GM12873 (cell line): ENCODE data around the gene OLFML2A.

Experiments
- CTCF ChIP-seq: IDR thresholded peaks from 2 replicates; pipeline ENCODE4 v1.5.1; 2012; ENCODE audit warnings: low read depth, mild to moderate bottlenecking, moderate library complexity, low read length, control low read depth; ENCODE audit not compliant: insufficient read depth; ENCODE audit errors: missing control alignments

OLFML2A gene

GRCh38 chr9:124820698-124821623, 44.0 kb downstream of the OLFML2A start:
- TF ChIP-seq CTCF: no peak

- no peak for TF ChIP-seq CTCF
Observed at GRCh38 chr9:124828489-124829333, 51.8 kb downstream of the OLFML2A start.

GRCh38 chr9:124829334-124829669, 52.4 kb downstream of the OLFML2A start:
- TF ChIP-seq CTCF: no peak

GRCh38 chr9:124830593-124830992, 53.7 kb downstream of the OLFML2A start:
- TF ChIP-seq CTCF: no peak

- no peak for TF ChIP-seq CTCF
Observed at GRCh38 chr9:124831642-124832364, 54.9 kb downstream of the OLFML2A start.

- no peak for TF ChIP-seq CTCF
Observed at GRCh38 chr9:124834591-124834990, 57.7 kb downstream of the OLFML2A start.
